Activated CD4-positive, alpha-beta T cell treated with anti-CD3 and anti-CD28 coated beads, Interleukin-2, amount 50 U/mL, for 48 hours (primary cell): ENCODE measurements around the gene SEPTIN3.
"Not testable (repeated sequence)": the region's sequence is repeated elsewhere in the genome, so short reads cannot be mapped to it uniquely, and the experiment has no call there.

ENCODE experiments used
- DNase-seq, 2 experiments: peaks; one replicate each; pipeline ENCODE4 v3.0.0-alpha.2; 2020

SEPTIN3 gene

DNA sequence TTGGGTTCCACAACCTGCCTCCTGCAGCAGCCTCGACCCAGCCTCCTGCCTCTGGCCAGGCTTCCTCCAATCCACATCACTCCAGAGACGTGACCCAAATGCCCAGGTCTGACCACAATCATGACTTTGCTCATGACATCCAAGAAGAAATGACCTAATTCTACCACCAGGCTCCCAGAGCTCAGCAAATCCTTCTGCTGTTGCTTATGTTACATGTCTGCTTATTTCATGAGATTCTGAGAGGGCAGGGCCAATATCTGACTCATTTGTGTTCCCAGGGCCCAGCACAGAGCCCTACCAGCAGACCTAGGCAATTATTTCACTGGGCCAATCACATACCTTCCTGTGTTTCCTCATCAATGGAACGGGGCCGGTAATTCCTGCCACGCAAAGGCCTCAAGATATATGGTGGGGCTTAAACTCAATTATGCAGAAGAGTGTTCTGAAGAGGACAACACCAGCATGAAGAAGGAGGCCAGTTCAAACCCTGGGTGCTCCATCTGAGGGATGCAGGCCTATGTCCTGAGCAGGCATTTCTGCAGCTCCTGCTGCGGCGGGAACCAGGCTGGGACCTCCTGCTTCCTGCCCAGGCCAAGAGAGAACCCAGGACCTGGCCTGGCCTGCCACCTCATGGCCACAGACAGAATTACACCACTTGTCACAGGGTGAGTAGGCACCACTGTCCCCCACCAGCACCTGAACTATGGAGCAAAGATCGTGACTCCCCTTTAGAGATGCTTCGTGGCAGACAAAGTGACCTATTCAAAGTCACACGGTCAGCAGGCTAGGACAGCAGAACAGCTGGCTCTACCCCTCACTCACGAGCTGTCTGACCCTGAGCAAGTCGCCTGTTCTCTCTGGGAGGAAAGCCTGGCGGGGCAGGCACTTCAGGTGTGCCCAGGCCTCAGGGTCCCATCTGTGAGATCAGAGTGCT is 28.1 kb upstream of the SEPTIN3 start:
- DNase-seq = peak; percentile 84 to 88

GRCh38 chr22:41943661-41944209 is 25.5 kb upstream of the SEPTIN3 start:
- peak in 1 of 2 experiments; percentile 45 for DNase-seq

GRCh38 chr22:41946629-41947423 is 22.4 kb upstream of the SEPTIN3 start, which contains the start of gene CENPM:
Gene CENPM (minus strand): TSS chr22:41947152. CDS start chr22:41947076, 76 bp downstream.
- peak; percentile 97 to 98 for DNase-seq

DNA sequence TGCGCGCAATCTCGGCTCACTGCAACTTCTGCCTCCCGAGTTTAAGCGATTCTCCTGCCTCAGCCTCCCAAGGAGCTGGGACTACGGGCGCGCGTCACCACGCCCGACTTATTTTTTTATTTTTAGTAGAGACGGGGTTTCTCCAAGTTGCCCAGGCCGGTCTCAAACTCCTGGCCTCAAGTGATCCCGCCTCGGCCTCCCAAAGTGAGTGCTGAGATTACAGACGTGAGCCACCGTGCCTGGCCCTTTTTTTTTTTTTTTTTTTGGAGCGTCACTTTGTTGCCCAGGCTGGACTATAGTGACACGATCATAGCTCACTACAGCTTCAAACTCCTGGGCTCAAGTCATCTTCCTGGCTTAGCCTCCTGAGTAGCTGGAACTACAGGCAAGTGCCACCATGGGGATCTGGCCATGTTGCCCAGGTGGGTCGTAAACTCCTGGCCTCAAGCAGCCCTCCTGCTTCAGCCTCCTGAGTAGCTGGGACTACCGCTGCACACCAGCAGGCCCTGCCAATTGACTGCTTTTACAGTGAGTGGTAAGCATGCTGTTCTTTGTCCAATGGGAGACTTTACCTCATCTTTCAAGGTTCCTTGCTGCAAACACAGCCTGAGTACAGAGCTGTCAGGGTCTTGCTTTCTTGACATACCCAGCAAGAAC is 21.7 kb upstream of the SEPTIN3 start:
- DNase-seq = no peak

DNA sequence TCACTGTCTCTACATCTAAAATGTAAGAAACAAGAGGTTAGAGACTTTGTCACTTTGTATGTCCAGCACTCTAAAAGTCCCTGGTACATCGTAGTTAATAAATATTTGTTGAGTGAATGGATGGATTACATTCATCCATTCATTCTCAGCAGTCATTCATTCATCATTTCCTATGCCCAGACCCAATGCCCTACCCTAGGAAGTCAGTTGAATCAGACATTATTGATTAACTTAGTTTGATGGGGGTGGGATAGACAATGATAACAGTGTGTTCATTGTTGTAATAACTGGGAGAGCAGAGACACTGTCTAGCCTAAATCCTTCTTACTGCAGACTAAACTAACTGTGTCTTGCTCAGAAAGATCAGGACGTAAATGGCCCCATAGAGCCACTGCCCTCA is 21.1 kb upstream of the SEPTIN3 start:
- no peak for DNase-seq

- DNase-seq = not testable (repeated sequence)
These were observed 20.3 kb upstream of the SEPTIN3 start for GRCh38 chr22:41948928-41949296.

GRCh38 chr22:41949297-41949965 is 19.8 kb upstream of the SEPTIN3 start:
- no peak for DNase-seq

GRCh38 chr22:41951898-41952474 is 17.3 kb upstream of the SEPTIN3 start, which contains the start of gene SMIM45:
Gene SMIM45 (plus strand): TSS chr22:41952150.
- DNase-seq = no peak

DNA sequence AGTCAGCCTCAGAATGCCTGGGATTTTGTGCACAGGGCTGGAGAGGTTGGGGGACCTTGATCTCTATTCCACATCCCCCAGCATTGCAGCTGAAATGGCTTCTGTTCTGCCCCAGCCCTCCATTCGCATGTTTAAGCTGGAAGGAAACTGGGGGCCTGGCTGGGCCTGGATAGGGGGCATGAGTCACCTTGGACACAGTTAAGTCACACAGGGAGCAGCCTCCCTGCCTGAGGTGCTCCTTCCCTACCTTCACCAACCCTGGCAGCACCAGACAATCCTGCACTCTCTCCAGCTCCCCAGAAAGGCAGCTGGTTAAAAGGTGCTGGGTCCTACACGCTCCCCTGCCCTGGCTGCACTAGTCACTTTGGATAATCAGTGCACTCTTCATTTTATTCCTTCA is 16.5 kb upstream of the SEPTIN3 start:
- no peak for DNase-seq

- DNase-seq = no peak
These were observed 11.2 kb upstream of the SEPTIN3 start for GRCh38 chr22:41957941-41958556.

GRCh38 chr22:41963453-41964111 is 5.7 kb upstream of the SEPTIN3 start:
- no peak for DNase-seq

DNA sequence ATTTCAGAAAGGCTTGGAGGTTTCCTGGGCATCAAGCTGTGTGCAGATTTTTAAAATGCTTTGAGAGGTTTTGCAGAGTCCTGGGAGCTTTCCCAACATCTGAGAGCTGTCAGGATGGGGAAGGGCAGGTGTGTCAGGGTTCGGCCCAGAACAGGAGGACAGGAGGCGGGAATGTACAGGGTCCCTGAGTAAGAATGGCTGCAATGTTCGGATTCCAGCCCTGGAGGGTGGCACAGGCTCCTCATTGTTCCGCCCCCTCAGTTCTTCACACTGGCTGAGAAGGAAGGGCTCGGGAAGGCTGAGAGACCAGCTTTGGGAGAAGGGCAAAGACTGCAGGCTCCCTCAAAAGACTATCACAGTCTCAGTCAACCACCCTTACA is 5.1 kb upstream of the SEPTIN3 start:
- no peak for DNase-seq

DNA sequence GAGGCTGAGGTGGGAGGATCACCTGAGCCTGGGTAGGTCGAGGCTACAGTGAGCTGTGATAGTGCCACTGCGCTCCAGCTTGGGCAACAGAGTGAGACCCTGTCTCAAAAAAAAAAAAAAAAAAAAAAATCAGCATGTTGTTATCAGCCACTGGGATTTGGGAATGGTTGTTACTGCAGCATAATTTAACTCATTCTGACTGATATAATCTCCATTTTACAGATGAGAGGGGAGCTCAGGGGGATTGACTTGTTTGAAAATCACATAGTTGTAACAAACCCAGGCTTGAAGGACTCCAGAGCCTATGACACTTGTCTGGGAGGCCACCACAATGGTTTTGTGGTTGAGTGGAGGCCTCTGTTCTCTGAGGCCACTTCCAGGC is 3.0 kb upstream of the SEPTIN3 start:
- no peak for DNase-seq

DNA sequence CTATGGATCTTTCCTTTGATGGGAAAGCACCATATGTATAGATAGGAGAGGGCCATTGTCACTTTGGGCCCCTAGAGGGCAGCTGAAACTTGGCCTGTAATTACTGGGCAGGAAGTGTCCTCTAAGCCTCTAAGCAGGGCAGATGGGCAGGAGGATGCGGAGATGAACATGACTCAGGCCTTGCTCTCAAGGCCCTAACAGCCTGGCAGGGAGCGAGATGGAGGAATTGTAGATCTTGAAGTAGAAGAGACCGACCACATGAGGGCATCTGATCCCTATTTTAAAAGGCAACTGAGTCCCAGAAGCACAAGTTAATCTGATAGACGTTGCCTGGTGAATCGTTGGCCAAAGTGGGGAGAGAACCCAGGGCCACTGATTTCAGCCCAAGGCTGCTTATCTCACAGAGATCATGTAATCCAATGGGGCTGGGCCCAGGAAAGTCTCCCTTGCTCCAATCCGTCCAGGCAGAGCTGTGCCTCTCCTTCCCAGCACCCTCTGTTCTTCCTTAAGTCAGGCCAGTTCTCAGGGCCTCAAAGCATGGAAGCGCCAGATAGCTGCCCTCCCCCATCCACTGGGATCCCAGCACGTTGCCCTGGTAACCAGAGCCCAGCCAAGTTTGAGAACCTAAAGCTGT is 2.5 kb upstream of the SEPTIN3 start:
- DNase-seq = peak; percentile 31 to 48

DNA sequence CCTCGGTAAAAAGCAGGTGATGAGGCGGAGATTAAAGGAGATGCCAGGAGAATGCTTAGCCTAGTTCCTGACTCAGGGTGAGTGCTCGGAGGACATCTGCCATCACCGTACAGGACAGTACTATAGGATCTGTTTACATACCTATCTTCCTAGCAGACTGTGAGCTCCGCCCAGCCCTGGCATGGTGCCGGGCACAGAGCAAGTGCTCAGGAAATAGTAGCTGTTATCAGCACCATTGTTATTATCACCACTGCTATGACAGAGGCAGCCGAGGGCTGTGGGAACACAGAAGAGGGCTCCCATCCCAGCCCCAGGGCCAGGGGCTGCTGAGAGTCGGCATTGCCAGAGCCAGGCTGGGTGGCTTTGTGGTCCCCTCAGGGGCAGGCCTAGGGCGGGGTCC is 642 bp upstream of the SEPTIN3 start:
- DNase-seq = no peak

DNA sequence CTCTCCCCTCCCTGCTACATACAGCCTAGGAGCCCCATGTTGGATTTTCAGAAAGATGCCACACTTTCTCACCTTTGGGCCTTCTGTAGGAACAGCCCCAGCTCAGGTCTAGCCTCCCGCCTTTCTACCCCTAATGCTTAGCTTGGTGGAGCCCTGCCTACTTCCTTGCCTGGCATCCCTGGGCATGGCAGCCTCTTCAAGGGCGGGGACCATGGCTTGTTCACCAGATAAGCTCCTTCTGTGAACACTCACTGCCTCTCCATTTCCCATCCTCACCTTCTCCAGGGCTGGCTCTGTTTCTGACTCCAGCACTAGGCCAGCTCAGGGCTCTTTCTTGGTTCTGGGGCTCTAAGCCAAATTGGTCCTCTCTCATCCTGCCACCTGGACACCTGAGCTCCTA is 1.4 kb downstream of the SEPTIN3 start:
- no peak for DNase-seq

GRCh38 chr22:41971431-41971830 is 2.2 kb downstream of the SEPTIN3 start:
- no peak for DNase-seq

DNA sequence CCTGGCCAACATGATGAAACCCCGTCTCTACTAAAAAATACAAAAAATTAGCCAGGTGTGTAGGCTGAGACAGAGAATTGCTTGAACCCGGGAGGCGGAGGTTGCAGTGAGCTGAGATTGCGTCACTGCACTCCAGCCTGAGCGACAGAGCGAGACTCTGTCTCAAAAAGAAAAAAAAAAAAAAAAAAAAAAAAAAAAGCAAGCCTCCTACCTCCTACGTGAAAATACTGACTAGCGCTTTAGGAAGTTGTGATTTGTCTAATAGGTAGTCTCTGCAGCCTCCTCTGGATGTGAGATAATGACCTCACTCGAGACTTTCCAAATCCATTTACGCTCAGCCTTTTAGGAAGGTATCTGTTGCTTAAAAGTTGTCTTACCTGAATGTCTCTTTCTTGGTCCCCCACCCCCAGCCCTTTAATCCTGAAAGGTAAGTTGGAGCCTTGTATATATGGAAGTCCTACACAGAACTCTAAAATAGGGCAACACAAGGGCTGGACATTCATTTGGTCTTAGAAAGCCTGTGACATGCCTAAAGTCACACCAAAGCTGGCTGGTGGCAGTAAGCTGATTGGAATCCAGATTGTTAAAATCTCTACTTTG is 5.5 kb downstream of the SEPTIN3 start:
- no peak for DNase-seq

- no peak for DNase-seq
These were observed 6.2 kb downstream of the SEPTIN3 start for GRCh38 chr22:41975299-41976069.
